GM20000 (cell line): ENCODE data around the gene ORM2.
"Not testable (repeated sequence)": the region's sequence is repeated elsewhere in the genome, so short reads cannot be mapped to it uniquely, and the experiment has no call there.

Source experiments
- DNase-seq: peaks from one replicate; pipeline ENCODE4 v3.0.0; 2012; ENCODE audit warnings: low spot score
- CTCF ChIP-seq: IDR thresholded peaks from 2 replicates; pipeline ENCODE4 v1.5.1; 2012; ENCODE audit warnings: mild to moderate bottlenecking, control low read depth; ENCODE audit errors: extremely low read depth, missing control alignments

ORM2 gene

GRCh38 chr9:114329625-114330022, at the start of gene ORM2:
Gene ORM2 (plus strand): TSS chr9:114329869. CDS start chr9:114329905, 36 bp downstream.
- DNase-seq, result not testable (repeated sequence)

GRCh38 chr9:114280636-114281472, 48.8 kb upstream of the ORM2 start:
- no peak for DNase-seq
- no peak for TF ChIP-seq CTCF

GRCh38 chr9:114281473-114282103, 48.1 kb upstream of the ORM2 start:
- no peak for DNase-seq
- TF ChIP-seq CTCF, result no peak

- TF ChIP-seq CTCF, result no peak
- no peak for DNase-seq
Measured at GRCh38 chr9:114282104-114282485, 47.6 kb upstream of the ORM2 start.

- DNase-seq, result no peak
- no peak for TF ChIP-seq CTCF
Measured at GRCh38 chr9:114282507-114282906, 47.2 kb upstream of the ORM2 start.

GRCh38 chr9:114282926-114283325, 46.7 kb upstream of the ORM2 start:
- TF ChIP-seq CTCF, result no peak
- no peak for DNase-seq

GRCh38 chr9:114283551-114284111, 46.0 kb upstream of the ORM2 start:
- no peak for TF ChIP-seq CTCF
- no peak for DNase-seq
